ENCODE data around the gene RABGAP1L.

DNA sequence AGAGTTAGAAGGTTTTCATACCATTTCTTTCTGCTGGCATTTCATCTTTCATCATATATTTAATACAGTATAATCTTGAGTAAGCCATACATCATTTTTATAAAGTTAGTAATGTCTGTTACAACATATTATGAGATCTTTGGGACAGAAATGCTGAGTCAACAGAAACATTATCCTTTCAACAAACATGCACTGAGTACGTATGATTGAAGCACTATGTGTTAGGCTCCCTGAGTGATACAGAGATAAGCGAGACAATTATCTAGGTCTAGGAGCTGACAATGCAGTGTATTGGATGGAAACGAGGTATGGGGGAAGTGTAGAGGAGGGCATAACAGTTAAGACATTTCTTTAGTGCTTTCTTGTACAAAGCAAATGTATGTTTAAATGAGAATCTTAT, 268.7 kb downstream of the RABGAP1L start:
- TF ChIP-seq, protein P1, sequence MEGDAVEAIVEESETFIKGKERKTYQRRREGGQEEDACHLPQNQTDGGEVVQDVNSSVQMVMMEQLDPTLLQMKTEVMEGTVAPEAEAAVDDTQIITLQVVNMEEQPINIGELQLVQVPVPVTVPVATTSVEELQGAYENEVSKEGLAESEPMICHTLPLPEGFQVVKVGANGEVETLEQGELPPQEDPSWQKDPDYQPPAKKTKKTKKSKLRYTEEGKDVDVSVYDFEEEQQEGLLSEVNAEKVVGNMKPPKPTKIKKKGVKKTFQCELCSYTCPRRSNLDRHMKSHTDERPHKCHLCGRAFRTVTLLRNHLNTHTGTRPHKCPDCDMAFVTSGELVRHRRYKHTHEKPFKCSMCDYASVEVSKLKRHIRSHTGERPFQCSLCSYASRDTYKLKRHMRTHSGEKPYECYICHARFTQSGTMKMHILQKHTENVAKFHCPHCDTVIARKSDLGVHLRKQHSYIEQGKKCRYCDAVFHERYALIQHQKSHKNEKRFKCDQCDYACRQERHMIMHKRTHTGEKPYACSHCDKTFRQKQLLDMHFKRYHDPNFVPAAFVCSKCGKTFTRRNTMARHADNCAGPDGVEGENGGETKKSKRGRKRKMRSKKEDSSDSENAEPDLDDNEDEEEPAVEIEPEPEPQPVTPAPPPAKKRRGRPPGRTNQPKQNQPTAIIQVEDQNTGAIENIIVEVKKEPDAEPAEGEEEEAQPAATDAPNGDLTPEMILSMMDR (IDR thresholded peaks at IDR 0.05) = no peak
- no peak for TF ChIP-seq POLR2A (IDR thresholded peaks at IDR 0.05)

Measured in Peyer's patch (tissue), 4 donors.